ENCODE measurements around the gene GAB2. TPM values are rescaled to one million over a fixed set of nuclear protein-coding genes. Genes with fewer than 3 reads are reported as not detected.

Gene GAB2
- total RNA-seq, 4 donors from 2014 or later = 23.3 to 65.6 (median 58.8) TPM

- TF ChIP-seq CTCF (IDR thresholded peaks at IDR 0.05; ENCODE audit: low read depth) = no peak
Observed at GRCh38 chr11:78293536-78293935, 124.1 kb downstream of the GAB2 start.

GRCh38 chr11:78292109-78292803 is 125.4 kb downstream of the GAB2 start:
- TF ChIP-seq CTCF (IDR thresholded peaks at IDR 0.05; ENCODE audit: low read depth) = no peak

- no peak for TF ChIP-seq CTCF (IDR thresholded peaks at IDR 0.05; ENCODE audit: low read depth)
Observed at GRCh38 chr11:78291503-78292108, 126.0 kb downstream of the GAB2 start.

GRCh38 chr11:78290293-78291176 is 127.1 kb downstream of the GAB2 start:
- no peak for TF ChIP-seq CTCF (IDR thresholded peaks at IDR 0.05; ENCODE audit: low read depth)

DNA sequence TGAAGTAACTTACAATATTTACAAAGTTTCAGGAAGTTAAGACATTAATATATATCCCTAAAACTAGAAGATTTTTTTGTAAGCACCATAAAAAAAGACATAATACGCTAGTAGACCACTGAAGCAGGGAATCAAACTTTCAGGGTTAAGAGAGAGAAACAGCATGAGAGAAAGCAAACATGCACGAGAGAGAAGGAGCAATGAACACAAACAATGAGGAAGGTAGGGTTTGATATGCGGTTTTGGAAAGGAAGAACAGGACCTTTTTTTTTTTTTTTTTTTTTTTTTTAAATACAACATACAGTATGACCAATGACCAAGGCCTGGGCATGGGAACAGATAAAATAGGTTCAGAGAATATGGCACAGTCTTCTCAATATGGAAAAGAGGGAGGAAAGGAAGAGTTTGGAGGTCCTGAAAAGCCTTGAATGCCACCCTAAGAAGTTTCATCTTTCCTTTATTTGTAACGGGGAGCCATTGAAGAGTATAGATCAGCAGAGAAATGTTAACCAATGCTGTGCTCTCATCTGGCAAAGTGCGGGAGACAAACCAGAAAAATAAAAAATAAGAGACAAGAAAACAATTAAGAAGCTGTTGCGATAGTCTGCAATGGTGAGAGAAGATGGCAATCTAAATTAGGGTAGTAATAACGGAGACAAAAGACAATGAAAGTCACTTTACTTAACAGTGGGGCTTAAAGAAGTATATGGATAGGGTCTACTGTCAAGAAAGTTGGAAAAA is 127.9 kb downstream of the GAB2 start:
- TF ChIP-seq CTCF (IDR thresholded peaks at IDR 0.05; ENCODE audit: low read depth) = no peak

DNA sequence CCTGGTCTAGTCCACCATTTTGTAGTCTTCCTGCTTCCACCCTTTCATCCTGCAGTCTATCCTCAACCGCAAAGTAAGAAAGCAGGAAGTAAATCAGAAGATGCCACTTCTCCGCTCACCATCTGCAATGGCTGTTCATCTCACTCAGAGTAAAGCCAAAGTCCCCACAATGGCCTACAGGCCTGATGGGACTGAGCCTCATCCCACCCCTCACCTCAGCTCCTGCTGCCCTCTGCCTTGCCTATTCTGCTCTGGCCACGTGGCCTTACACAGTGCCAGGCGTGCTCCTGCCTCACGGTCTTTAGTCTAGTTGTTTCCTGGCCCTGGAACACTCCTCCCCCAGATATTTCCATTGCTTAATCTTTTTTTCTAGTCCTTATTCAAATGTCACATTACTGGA is 133.4 kb downstream of the GAB2 start:
- no peak for TF ChIP-seq CTCF (IDR thresholded peaks at IDR 0.05; ENCODE audit: low read depth)

All from subcutaneous adipose tissue (tissue), 4 donors.